ENCODE measurements around the gene CASR.

GRCh38 chr3:122258757-122259371 lies 75.4 kb downstream of the CASR start:
- no peak for TF ChIP-seq ESRRG (CRISPR knock-in tag; IDR thresholded peaks at IDR 0.05)
- no peak for TF ChIP-seq ARNTL (CRISPR knock-in tag; IDR thresholded peaks at IDR 0.05; ENCODE audit: borderline replicate concordance, low read depth)
- TF ChIP-seq CREB5 (CRISPR knock-in tag; IDR thresholded peaks at IDR 0.05; ENCODE audit: low read depth), result no peak
- no peak for TF ChIP-seq OSR1 (CRISPR knock-in tag; IDR thresholded peaks at IDR 0.05)
- TF ChIP-seq ZFP30 (CRISPR knock-in tag; IDR thresholded peaks at IDR 0.05), result no peak
- no peak for TF ChIP-seq ZNF565 (CRISPR knock-in tag; conservative IDR thresholded peaks at IDR 0.05; ENCODE audit: low read depth)
